Osteoblast (primary cell): ENCODE data around the gene ATM. TPM values are rescaled to one million over a fixed set of nuclear protein-coding genes. Genes with fewer than 3 reads are reported as not detected.

Source experiments
- DNase-seq: peaks from one replicate; pipeline ENCODE4 v3.0.0; 2011; ENCODE audit warnings: low spot score, mixed read lengths; ENCODE audit not compliant: insufficient read length; ENCODE audit errors: missing footprints
- H2AFZ ChIP-seq: 2 replicates; pipeline ENCODE4 v1.6.0; 2011; ENCODE audit warnings: mild to moderate bottlenecking, low read length
- H3K27ac ChIP-seq: 2 replicates; pipeline ENCODE4 v1.5.1; 2011; ENCODE audit warnings: mild to moderate bottlenecking, low read depth, low read length, moderate library complexity
- H3K27me3 ChIP-seq: 2 replicates; pipeline ENCODE4 v1.6.0; 2012; ENCODE audit warnings: mild to moderate bottlenecking, control low read depth, inconsistent platforms, low read length, moderate library complexity; ENCODE audit not compliant: insufficient read depth
- H3K36me3 ChIP-seq: 2 replicates; pipeline ENCODE4 v1.5.1; 2011; ENCODE audit warnings: mild to moderate bottlenecking, low read length, control low read depth, moderate library complexity; ENCODE audit not compliant: insufficient read depth
- H3K4me1 ChIP-seq: 2 replicates; pipeline ENCODE4 v1.5.1; 2011; ENCODE audit warnings: mild to moderate bottlenecking, low read length, control low read depth, moderate library complexity; ENCODE audit not compliant: insufficient read depth
- H3K4me2 ChIP-seq: 2 replicates; pipeline ENCODE4 v1.6.0; 2011; ENCODE audit warnings: mild to moderate bottlenecking, low read length; ENCODE audit not compliant: insufficient read depth
- H3K4me3 ChIP-seq: fragments of 200-600 bp; sonication (generic); 3 replicates; pipeline ENCODE4 v1.5.1; 2012; ENCODE audit warnings: mild to moderate bottlenecking, low read length, inconsistent platforms; ENCODE audit not compliant: insufficient read depth
- H3K79me2 ChIP-seq: 2 replicates; pipeline ENCODE4 v1.6.0; 2012; ENCODE audit warnings: mild to moderate bottlenecking, low read length, control low read depth, inconsistent platforms; ENCODE audit not compliant: insufficient read depth
- H3K9me3 ChIP-seq: 2 replicates; pipeline ENCODE4 v1.5.1; 2011; ENCODE audit warnings: low read depth, low read length, control low read depth
- H4K20me1 ChIP-seq: 2 replicates; pipeline ENCODE4 v1.6.0; 2012; ENCODE audit warnings: mild to moderate bottlenecking, low read length, control low read depth; ENCODE audit not compliant: insufficient read depth
- CTCF ChIP-seq: IDR thresholded peaks from 2 replicates; pipeline ENCODE4 v1.5.1; 2011; ENCODE audit warnings: mild to moderate bottlenecking, low read depth, low read length, moderate library complexity; ENCODE audit errors: extremely low read depth
- total RNA-seq: library from RNA; depleted of rRNA; stranded (reverse); fragments of >200 nt; gene quantifications from 2 replicates; pipeline ENCODE4 v1.2.3, GENCODE V29; 2012

Gene ATM
- total RNA-seq, 1 donor: 172 TPM

GRCh38 chr11:108289699-108290098, 66.8 kb downstream of the ATM start:
- DNase-seq: no peak
- Histone ChIP-seq H3K4me3 (no peak overlapping the region), H3K27ac (no peak overlapping the region), H3K4me2 (no peak overlapping the region), H3K9me3 (no peaks in the 10 kb centered on the region), H3K79me2 (no peaks in the 10 kb centered on the region), H3K36me3 (peaks cover 31% of the 10 kb centered on the region), H4K20me1 (no peaks in the 10 kb centered on the region), H2AFZ (no peak overlapping the region), H3K27me3 (no peaks in the 10 kb centered on the region), H3K4me1 (no peaks in the 10 kb centered on the region)
- no peak for TF ChIP-seq CTCF

GRCh38 chr11:108293229-108293628, 70.4 kb downstream of the ATM start:
- Histone ChIP-seq H3K4me2 (no peak overlapping the region), H2AFZ (no peak overlapping the region), H3K4me1 (peaks cover 6% of the 10 kb centered on the region), H3K79me2 (no peaks in the 10 kb centered on the region), H3K4me3 (no peak overlapping the region), H4K20me1 (no peaks in the 10 kb centered on the region), H3K27me3 (no peaks in the 10 kb centered on the region), H3K27ac (no peak overlapping the region), H3K36me3 (peaks cover 27% of the 10 kb centered on the region), H3K9me3 (no peaks in the 10 kb centered on the region)
- no peak for TF ChIP-seq CTCF
- no peak for DNase-seq

DNA sequence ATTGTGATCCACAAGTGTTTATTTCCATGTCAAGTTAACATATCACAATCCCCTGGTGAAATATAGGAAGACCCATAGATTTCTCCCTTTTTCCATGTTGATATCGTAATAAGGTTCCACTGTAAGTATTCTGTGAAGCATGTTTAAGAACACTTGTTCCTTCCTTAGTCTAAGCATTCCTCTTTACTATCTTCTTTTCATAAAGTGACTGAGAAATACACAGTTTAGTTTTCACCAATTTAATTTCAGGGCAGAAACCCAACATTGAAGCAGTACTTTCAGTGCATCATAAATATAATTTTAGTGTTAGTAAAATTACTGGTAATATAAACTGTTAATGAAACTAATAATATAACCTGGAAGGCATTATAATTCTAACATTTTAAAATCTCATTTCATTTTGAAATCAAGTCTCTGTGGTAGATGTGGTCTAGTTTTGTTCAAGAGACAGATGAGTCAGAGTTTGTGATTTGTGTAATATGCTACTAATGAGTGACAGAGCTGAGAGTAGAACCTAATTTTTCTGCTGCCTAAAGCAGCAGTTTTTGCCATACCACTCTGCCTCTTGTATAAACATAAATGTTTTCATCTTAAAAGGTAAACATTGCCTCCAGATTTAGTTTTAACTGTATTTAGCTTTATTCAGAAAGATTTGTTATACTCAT, 79.4 kb downstream of the ATM start:
- Histone ChIP-seq H3K79me2 (no peaks in the 10 kb centered on the region), H2AFZ (no peak overlapping the region), H3K4me2 (no peak overlapping the region), H3K27ac (no peak overlapping the region), H3K4me1 (peaks cover 9% of the 10 kb centered on the region), H3K36me3 (peaks cover 44% of the 10 kb centered on the region), H3K27me3 (no peaks in the 10 kb centered on the region), H3K9me3 (no peaks in the 10 kb centered on the region), H4K20me1 (no peaks in the 10 kb centered on the region), H3K4me3 (no peak overlapping the region)
- DNase-seq: no peak
- no peak for TF ChIP-seq CTCF

GRCh38 chr11:108307751-108308150, 84.9 kb downstream of the ATM start:
- no peaks in the 10 kb centered on the region for H3K27me3 ChIP-seq
- no peaks in the 10 kb centered on the region for H3K9me3 ChIP-seq
- no peaks in the 10 kb centered on the region for H4K20me1 ChIP-seq
- H3K4me3 ChIP-seq: no peak overlapping the region
- no peaks in the 10 kb centered on the region for H3K79me2 ChIP-seq
- H3K4me2 ChIP-seq: no peak overlapping the region
- no peak for DNase-seq
- no peak overlapping the region for H3K27ac ChIP-seq
- peaks cover 26% of the 10 kb centered on the region for H3K36me3 ChIP-seq
- no peaks in the 10 kb centered on the region for H3K4me1 ChIP-seq
- H2AFZ ChIP-seq: no peak overlapping the region
- TF ChIP-seq CTCF: no peak
